B cell (primary cell): Measurements from ENCODE around the gene FAAH.

Experiments used
- EZH2 ChIP-seq: IDR thresholded peaks from 2 replicates; pipeline ENCODE4 v1.6.1; 2012; ENCODE audit warnings: borderline replicate concordance, low read depth, mild to moderate bottlenecking, moderate library complexity, low read length; ENCODE audit not compliant: insufficient read depth, poor library complexity, severe bottlenecking
- TF ChIP-seq, protein P1 (sequence below): fragments of 200-600 bp; IDR thresholded peaks from one replicate; pipeline ENCODE4 v1.8.0; 2022; ENCODE audit warnings: antibody characterized with exemption, mild to moderate bottlenecking

DNA sequence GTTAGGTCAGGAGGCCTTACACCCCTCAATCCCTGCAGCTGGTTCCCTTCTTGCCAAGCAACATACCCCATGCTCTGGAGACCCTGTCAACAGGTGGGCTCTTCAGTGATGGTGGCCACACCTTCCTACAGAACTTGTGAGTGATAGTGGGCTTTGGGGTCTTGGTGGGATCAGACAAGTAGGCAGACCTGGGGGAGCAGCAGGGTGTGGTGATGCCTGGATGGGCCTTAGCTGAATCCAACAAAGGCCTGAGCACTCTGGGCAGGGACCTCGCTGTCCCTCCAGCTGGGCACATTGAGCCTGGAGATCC, 14.9 kb downstream of the FAAH start:
- TF ChIP-seq, protein P1, sequence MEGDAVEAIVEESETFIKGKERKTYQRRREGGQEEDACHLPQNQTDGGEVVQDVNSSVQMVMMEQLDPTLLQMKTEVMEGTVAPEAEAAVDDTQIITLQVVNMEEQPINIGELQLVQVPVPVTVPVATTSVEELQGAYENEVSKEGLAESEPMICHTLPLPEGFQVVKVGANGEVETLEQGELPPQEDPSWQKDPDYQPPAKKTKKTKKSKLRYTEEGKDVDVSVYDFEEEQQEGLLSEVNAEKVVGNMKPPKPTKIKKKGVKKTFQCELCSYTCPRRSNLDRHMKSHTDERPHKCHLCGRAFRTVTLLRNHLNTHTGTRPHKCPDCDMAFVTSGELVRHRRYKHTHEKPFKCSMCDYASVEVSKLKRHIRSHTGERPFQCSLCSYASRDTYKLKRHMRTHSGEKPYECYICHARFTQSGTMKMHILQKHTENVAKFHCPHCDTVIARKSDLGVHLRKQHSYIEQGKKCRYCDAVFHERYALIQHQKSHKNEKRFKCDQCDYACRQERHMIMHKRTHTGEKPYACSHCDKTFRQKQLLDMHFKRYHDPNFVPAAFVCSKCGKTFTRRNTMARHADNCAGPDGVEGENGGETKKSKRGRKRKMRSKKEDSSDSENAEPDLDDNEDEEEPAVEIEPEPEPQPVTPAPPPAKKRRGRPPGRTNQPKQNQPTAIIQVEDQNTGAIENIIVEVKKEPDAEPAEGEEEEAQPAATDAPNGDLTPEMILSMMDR = no peak
- no peak for TF ChIP-seq EZH2
